B cell (primary cell): ENCODE measurements around the gene PALLD. TPM values are rescaled to one million over a fixed set of nuclear protein-coding genes. Genes with fewer than 3 reads are reported as not detected.

Experiments used
- ATAC-seq: fragments of 200-7000 bp; cut with Tn5 transposase; one replicate; pipeline ENCODE4 v1.10.0; 2021; ENCODE audit warnings: low read depth, mild to moderate bottlenecking, moderate number of reproducible peaks, moderate library complexity
- CTCF ChIA-PET: fragments of 350-600 bp; sonication (Branson Sonifier 250); formaldehyde crosslinking; loops from one replicate; lab custom pipeline; 2021; ENCODE audit warnings: antibody characterized with exemption, inconsistent platforms; lab: Charles Lee
- POLR2A ChIA-PET: fragments of 350-600 bp; sonication (Branson Sonifier 250); formaldehyde crosslinking; loops from one replicate; lab custom pipeline; 2021; ENCODE audit warnings: antibody characterized with exemption; lab: Charles Lee
- DNase-seq: peaks from one replicate; pipeline ENCODE4 v3.0.0; 2013
- H2AFZ ChIP-seq: 2 replicates; pipeline ENCODE4 v1.6.1; 2012; ENCODE audit warnings: mild to moderate bottlenecking, low read depth, low read length; ENCODE audit not compliant: insufficient read depth, poor library complexity, severe bottlenecking
- H3K27ac ChIP-seq, 2 donors: 1 replicate in 1 of 2; 2 replicates in 1 of 2; pipeline ENCODE4 v1.5.1; 2012 to 2013; ENCODE audit warnings: low read length in 2 of 2, mild to moderate bottlenecking in 2 of 2, moderate library complexity in 1 of 2
- H3K27me3 ChIP-seq, 4 experiments: fragments of 200-600 bp in 1 of 4; sonication (generic) in 1 of 4; replicated peaks in 1 of 4; 1 replicate in 2 of 4; 2 replicates in 2 of 4; pipeline versions ENCODE4 v1.6.1 to v1.7.0; 2013 to 2016; ENCODE audit warnings: low read length in 3 of 4, mild to moderate bottlenecking in 2 of 4, mixed read lengths in 1 of 4, moderate library complexity in 1 of 4; ENCODE audit not compliant: insufficient read depth in 4 of 4, control insufficient read depth in 3 of 4; ENCODE audit errors: control extremely low read depth in 1 of 4
- H3K36me3 ChIP-seq, 2 experiments: replicated peaks in 1 of 2; 1 replicate in 1 of 2; 2 replicates in 1 of 2; pipeline versions ENCODE4 v1.6.1 to v1.7.1; 2013; ENCODE audit warnings: low read length in 1 of 2; ENCODE audit not compliant: insufficient read depth in 2 of 2, control insufficient read depth in 1 of 2; ENCODE audit errors: control extremely low read depth in 1 of 2, extremely low read depth in 1 of 2
- H3K4me1 ChIP-seq, 2 donors: fragments of 200-600 bp in 1 of 2; sonication (generic) in 1 of 2; 1 replicate in 1 of 2; 2 replicates in 1 of 2; pipeline versions ENCODE4 v1.5.1 to v1.6.1; 2013 to 2017; ENCODE audit warnings: low read length in 2 of 2; ENCODE audit not compliant: control insufficient read depth in 2 of 2, insufficient read depth in 2 of 2
- H3K4me2 ChIP-seq: replicated peaks from 2 replicates; pipeline ENCODE3; 2012; ENCODE audit warnings: mild to moderate bottlenecking, low read depth, low read length; ENCODE audit not compliant: poor library complexity, severe bottlenecking
- H3K4me3 ChIP-seq, 5 experiments: fragments of 200-600 bp in 1 of 5; sonication (generic) in 1 of 5; 1 replicate in 3 of 5; 2 replicates in 2 of 5; pipeline versions ENCODE4 v1.5.1 to v1.7.0; 2011 to 2016; ENCODE audit warnings: low read length in 4 of 5, mild to moderate bottlenecking in 4 of 5, low read depth in 2 of 5, control low read depth in 1 of 5, moderate library complexity in 1 of 5; ENCODE audit not compliant: insufficient read depth in 1 of 5; ENCODE audit errors: control extremely low read depth in 1 of 5, extremely low read depth in 1 of 5
- H3K79me2 ChIP-seq: fragments of 200-600 bp; sonication (generic); one replicate; pipeline ENCODE4 v1.6.0; 2016; ENCODE audit warnings: low read length; ENCODE audit not compliant: control insufficient read depth, insufficient read depth
- H3K9ac ChIP-seq: fragments of 200-600 bp; sonication (generic); 2 replicates; pipeline ENCODE4 v1.6.1; 2017; ENCODE audit warnings: mild to moderate bottlenecking, low read length, moderate library complexity
- H3K9me3 ChIP-seq, 3 donors: one replicate each; pipeline versions ENCODE4 v1.6.1 to v1.7.1; 2013; ENCODE audit warnings: low read length in 2 of 3; ENCODE audit not compliant: control insufficient read depth in 2 of 3, insufficient read depth in 1 of 3; ENCODE audit errors: control extremely low read depth in 1 of 3
- H4K20me1 ChIP-seq: 2 replicates; pipeline ENCODE4 v1.6.0; 2012; ENCODE audit warnings: mild to moderate bottlenecking, low read length; ENCODE audit not compliant: insufficient read depth, control insufficient read depth, poor library complexity, severe bottlenecking
- H3K27ac Mint-ChIP-seq: one replicate; pipeline ENCODE4 v1.8.0; 2021; ENCODE audit warnings: mixed read lengths
- H3K27me3 Mint-ChIP-seq: one replicate; pipeline ENCODE4 v1.8.0; 2021; ENCODE audit warnings: mixed read lengths
- H3K4me1 Mint-ChIP-seq: one replicate; pipeline ENCODE4 v1.8.0; 2021; ENCODE audit warnings: mixed read lengths
- H3K4me3 Mint-ChIP-seq: one replicate; pipeline ENCODE4 v1.8.0; 2021; ENCODE audit warnings: mixed read lengths
- H3K9me3 Mint-ChIP-seq: one replicate; pipeline ENCODE4 v1.8.0; 2022; ENCODE audit warnings: mixed read lengths; ENCODE audit not compliant: insufficient read depth
- EZH2 ChIP-seq: IDR thresholded peaks from 2 replicates; pipeline ENCODE4 v1.6.1; 2012; ENCODE audit warnings: borderline replicate concordance, low read depth, mild to moderate bottlenecking, moderate library complexity, low read length; ENCODE audit not compliant: insufficient read depth, poor library complexity, severe bottlenecking
- WGBS: methylation state at CpG from one replicate; pipeline ENCODE4 v1.1.5; 2013; ENCODE audit warnings: missing lambda C conversion rate; ENCODE audit not compliant: insufficient coverage; 5-methylcytosine and 5-hydroxymethylcytosine counted together
- intact Hi-C: fragments of 100-400 bp; cut with micrococcal nuclease; formaldehyde crosslinking; loops from one replicate; pipeline ENCODE4 v1.10.0; 2022
- polyA plus RNA-seq: library from polyadenylated mRNA; depleted of rRNA; stranded (reverse); fragments of >200 nt; gene quantifications from 2 replicates; pipeline ENCODE4 v1.2.3, GENCODE V29; 2012
- total RNA-seq, 2 donors: library from RNA; stranded (reverse); fragments of 120-200 nt in 1 of 2; gene quantifications; 1 replicate in 1 of 2; 2 replicates in 1 of 2; pipeline versions ENCODE4 v1.2.3 to v1.2.4, GENCODE V29; 2013 to 2022
- TF ChIP-seq, protein P1 (sequence below): fragments of 200-600 bp; IDR thresholded peaks from one replicate; pipeline ENCODE4 v1.8.0; 2022; ENCODE audit warnings: antibody characterized with exemption, mild to moderate bottlenecking

Gene PALLD
- total and polyA plus RNA-seq, 2 donors (not counting 1 experiment from before 2014, with no cell fraction given) = 0.63 to 0.71 TPM

DNA sequence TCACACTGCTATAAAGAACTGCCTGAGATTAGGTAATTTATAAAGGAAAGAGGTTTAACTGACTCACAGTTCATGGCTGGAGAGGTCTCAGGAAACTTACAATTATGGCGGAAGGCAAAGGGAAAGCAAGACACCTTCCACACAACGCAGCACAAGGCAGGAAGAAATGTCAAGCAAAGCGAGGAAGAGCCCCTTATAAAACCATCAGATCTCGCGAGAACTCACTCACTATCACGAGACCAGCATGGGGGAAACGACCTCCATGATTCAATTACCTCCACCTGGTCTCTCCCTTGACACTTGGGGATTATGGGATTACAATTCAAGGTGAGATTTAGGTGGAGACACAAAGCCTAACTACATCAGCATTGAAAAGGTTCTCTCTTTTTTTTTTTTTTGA lies 39.6 kb downstream of the PALLD start:
- no peak overlapping the region for H2AFZ ChIP-seq

DNA sequence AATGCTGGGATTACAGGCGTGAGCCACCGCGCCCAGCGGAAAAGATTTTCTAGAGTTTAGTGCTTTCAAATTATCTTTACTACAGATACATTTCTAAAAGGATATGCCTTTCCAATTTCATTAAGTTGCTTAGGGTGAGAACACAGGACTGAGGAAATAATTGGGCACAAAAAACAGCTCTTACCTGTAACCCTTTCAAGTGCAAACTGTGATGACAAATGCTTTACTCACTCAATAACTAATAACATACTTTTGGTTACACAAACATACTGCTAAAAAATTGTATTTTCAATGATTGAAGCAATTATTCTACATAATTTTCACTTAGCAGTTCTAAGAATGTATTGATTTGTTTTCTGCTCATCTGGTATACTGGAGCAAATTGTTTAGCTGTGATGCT lies 40.2 kb downstream of the PALLD start:
- no peak overlapping the region for H3K27ac ChIP-seq
- DNase-seq (no peak), ATAC-seq (no peak)
- H3K9me3 ChIP-seq = no peaks in the 10 kb centered on the region
- no peaks in the 10 kb centered on the region for H3K27me3 ChIP-seq
- ChIA-PET CTCF (no interaction called here), POLR2A (no interaction called here)
- Mint-ChIP-seq H3K27me3 (peaks cover 4% of the 10 kb centered on the region), H3K4me1 (no peaks in the 10 kb centered on the region), H3K27ac (no peak overlapping the region), H3K4me3 (no peak overlapping the region), H3K9me3 (no peaks in the 10 kb centered on the region)
- no peaks in the 10 kb centered on the region for H3K36me3 ChIP-seq
- H2AFZ ChIP-seq = no peak overlapping the region
- H3K4me2 ChIP-seq = no peak overlapping the region
- no peak overlapping the region for H3K4me3 ChIP-seq
- TF ChIP-seq, protein P1, sequence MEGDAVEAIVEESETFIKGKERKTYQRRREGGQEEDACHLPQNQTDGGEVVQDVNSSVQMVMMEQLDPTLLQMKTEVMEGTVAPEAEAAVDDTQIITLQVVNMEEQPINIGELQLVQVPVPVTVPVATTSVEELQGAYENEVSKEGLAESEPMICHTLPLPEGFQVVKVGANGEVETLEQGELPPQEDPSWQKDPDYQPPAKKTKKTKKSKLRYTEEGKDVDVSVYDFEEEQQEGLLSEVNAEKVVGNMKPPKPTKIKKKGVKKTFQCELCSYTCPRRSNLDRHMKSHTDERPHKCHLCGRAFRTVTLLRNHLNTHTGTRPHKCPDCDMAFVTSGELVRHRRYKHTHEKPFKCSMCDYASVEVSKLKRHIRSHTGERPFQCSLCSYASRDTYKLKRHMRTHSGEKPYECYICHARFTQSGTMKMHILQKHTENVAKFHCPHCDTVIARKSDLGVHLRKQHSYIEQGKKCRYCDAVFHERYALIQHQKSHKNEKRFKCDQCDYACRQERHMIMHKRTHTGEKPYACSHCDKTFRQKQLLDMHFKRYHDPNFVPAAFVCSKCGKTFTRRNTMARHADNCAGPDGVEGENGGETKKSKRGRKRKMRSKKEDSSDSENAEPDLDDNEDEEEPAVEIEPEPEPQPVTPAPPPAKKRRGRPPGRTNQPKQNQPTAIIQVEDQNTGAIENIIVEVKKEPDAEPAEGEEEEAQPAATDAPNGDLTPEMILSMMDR = no peak
- TF ChIP-seq EZH2 = no peak
- H3K4me1 ChIP-seq = no peaks in the 10 kb centered on the region
- intact Hi-C loops = no loop called here
- no peaks in the 10 kb centered on the region for H4K20me1 ChIP-seq
- no peak overlapping the region for H3K9ac ChIP-seq
- no CpG with 5 or more reads among the region's 4 CpGs for WGBS
- H3K79me2 ChIP-seq = no peaks in the 10 kb centered on the region

More for the DNA sequence above, 39.6 kb downstream of the PALLD start:
- Mint-ChIP-seq H3K27me3 (peaks cover 4% of the 10 kb centered on the region), H3K27ac (no peak overlapping the region), H3K9me3 (no peaks in the 10 kb centered on the region), H3K4me3 (no peak overlapping the region), H3K4me1 (no peaks in the 10 kb centered on the region)
- intact Hi-C loops = no loop called here
- DNase-seq (no peak), ATAC-seq (no peak)
- Histone ChIP-seq H3K27me3 (no peaks in the 10 kb centered on the region), H3K9me3 (no peaks in the 10 kb centered on the region), H3K79me2 (no peaks in the 10 kb centered on the region), H4K20me1 (no peaks in the 10 kb centered on the region), H3K4me1 (no peaks in the 10 kb centered on the region), H3K4me3 (no peak overlapping the region), H3K36me3 (no peaks in the 10 kb centered on the region), H3K9ac (no peak overlapping the region), H3K27ac (no peak overlapping the region), H3K4me2 (no peak overlapping the region)
- ChIA-PET POLR2A (no interaction called here), CTCF (no interaction called here)
- no peak for TF ChIP-seq EZH2
- TF ChIP-seq, protein P1 = no peak
- no CpG with 5 or more reads among the region's 7 CpGs for WGBS
